ENCODE data around the gene PCGF3.
A peak's percentile ranks its signal among the peaks of the same experiment; 100 is the strongest.

GRCh38 chr4:683982-684622 lies 21.5 kb upstream of the PCGF3 start:
- TF ChIP-seq ZFX (IDR thresholded peaks at IDR 0.05) (no peak), CTCF (conservative IDR thresholded peaks at IDR 0.05) (peak; percentile 82)
